GM18951 (cell line): ENCODE measurements around the gene MINDY2.

Source experiments
- POLR2A ChIP-seq: IDR thresholded peaks from 4 replicates; pipeline ENCODE4 v1.6.1; 2011; ENCODE audit warnings: mild to moderate bottlenecking; ENCODE audit not compliant: insufficient read length, insufficient read depth; ENCODE audit errors: extremely low read depth
- in situ Hi-C: fragments of 300-500 bp; cut with MboI; formaldehyde crosslinking; loops from one replicate; pipeline ENCODE4 v1.12.0; 2022; ENCODE audit warnings: low sequenced_read_pairs, mixed read lengths, inconsistent platforms; ENCODE audit not compliant: unreplicated experiment

MINDY2 gene

GRCh38 chr15:58898150-58898680 lies 127.1 kb downstream of the MINDY2 start:
- in situ Hi-C loops, result no loop called here

GRCh38 chr15:58900631-58901030 lies 129.5 kb downstream of the MINDY2 start:
- in situ Hi-C loops, result no loop called here
- no peak for TF ChIP-seq POLR2A

More at GRCh38 chr15:58898150-58898680, 127.1 kb downstream of the MINDY2 start:
- TF ChIP-seq POLR2A, result no peak

- in situ Hi-C loops, result no loop called here
- TF ChIP-seq POLR2A, result no peak
Observed at GRCh38 chr15:58908550-58909309, 137.6 kb downstream of the MINDY2 start.

- no peak for TF ChIP-seq POLR2A
- in situ Hi-C loops, result no loop called here
Observed at GRCh38 chr15:58909616-58910015, 138.5 kb downstream of the MINDY2 start.

- in situ Hi-C loops, result no loop called here
- no peak for TF ChIP-seq POLR2A
Observed at GRCh38 chr15:58910456-58910855, 139.4 kb downstream of the MINDY2 start.
